ENCODE measurements around the gene DDX49. TPM values are rescaled to one million over a fixed set of nuclear protein-coding genes. Genes with fewer than 3 reads are reported as not detected.
A peak's percentile ranks its signal among the peaks of the same experiment; 100 is the strongest.

The DDX49 gene
- total RNA-seq, 1 donor from 2014 or later = 22.4 TPM

GRCh38 chr19:18932216-18932841 lies 12.8 kb downstream of the DDX49 start:
- H3K27ac ChIP-seq (replicated peaks) = no peak overlapping the region
- TF ChIP-seq, protein P1, sequence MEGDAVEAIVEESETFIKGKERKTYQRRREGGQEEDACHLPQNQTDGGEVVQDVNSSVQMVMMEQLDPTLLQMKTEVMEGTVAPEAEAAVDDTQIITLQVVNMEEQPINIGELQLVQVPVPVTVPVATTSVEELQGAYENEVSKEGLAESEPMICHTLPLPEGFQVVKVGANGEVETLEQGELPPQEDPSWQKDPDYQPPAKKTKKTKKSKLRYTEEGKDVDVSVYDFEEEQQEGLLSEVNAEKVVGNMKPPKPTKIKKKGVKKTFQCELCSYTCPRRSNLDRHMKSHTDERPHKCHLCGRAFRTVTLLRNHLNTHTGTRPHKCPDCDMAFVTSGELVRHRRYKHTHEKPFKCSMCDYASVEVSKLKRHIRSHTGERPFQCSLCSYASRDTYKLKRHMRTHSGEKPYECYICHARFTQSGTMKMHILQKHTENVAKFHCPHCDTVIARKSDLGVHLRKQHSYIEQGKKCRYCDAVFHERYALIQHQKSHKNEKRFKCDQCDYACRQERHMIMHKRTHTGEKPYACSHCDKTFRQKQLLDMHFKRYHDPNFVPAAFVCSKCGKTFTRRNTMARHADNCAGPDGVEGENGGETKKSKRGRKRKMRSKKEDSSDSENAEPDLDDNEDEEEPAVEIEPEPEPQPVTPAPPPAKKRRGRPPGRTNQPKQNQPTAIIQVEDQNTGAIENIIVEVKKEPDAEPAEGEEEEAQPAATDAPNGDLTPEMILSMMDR (IDR thresholded peaks at IDR 0.05; ENCODE audit: borderline replicate concordance) = no peak
- peaks cover 5% of the 10 kb centered on the region for H3K4me1 ChIP-seq
- no peaks in the 10 kb centered on the region for H3K27me3 ChIP-seq (ENCODE audit: low read depth)
- H3K36me3 ChIP-seq = peaks cover 54% of the 10 kb centered on the region
- H3K4me3 ChIP-seq = peak overlapping the region; percentile 20
- DNase-seq = peak; percentile 78
- H3K9me3 ChIP-seq (replicated peaks) = no peaks in the 10 kb centered on the region
- intact Hi-C loops (cut with micrococcal nuclease) = no loop called here

DNA sequence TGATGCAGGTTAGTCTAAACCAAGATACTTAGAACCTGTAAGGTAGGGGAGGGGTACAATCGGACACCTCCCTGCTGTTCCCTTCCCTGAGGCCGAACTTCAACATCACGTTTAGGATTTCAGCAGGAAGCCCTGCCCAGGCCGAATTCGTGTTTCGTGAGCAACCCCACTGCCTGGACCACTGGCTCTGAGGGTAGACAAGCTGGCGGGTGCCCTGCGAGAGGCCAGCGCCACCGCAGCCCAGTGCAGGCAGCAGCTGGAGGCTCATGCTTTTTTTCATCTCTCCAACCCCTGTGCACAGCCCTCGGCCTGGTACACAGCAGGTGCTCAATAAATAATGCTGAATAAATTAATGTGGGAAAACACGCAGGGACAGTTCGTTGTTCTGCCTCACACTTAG lies 13.8 kb downstream of the DDX49 start:
- Histone ChIP-seq H3K9me3 (replicated peaks) (no peaks in the 10 kb centered on the region), H3K36me3 (peaks cover 44% of the 10 kb centered on the region), H3K4me1 (peaks cover 5% of the 10 kb centered on the region), H3K27ac (replicated peaks) (no peak overlapping the region), H3K4me3 (no peak overlapping the region), H3K27me3 (ENCODE audit: low read depth) (no peaks in the 10 kb centered on the region)
- TF ChIP-seq, protein P1 (IDR thresholded peaks at IDR 0.05; ENCODE audit: borderline replicate concordance) = no peak
- intact Hi-C loops (cut with micrococcal nuclease) = no loop called here
- no peak for DNase-seq

DNA sequence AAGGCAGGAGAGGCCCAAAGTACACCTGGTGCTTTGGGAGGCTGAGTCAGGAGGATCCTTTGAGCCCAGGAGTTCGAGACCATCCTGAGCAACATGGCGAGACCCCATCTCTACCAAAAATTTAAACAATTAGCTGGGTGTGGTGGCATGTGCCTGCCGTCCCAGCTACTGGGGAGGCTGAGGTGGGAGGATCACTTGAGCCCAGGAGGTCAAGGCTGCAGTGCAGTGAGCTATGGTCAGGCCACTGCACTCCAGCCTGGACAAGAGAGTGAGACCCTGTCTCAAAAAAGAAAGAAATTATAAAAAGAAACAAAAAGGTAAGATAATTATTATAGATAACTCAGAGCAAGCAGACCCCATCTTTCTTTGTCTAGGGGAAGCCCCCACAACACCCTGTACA lies 19.6 kb downstream of the DDX49 start:
- H3K4me1 ChIP-seq = peaks cover 20% of the 10 kb centered on the region
- H3K27ac ChIP-seq (replicated peaks) = no peak overlapping the region
- H3K4me3 ChIP-seq = peak overlapping the region; percentile 78
- peaks cover 16% of the 10 kb centered on the region for H3K36me3 ChIP-seq
- H3K27me3 ChIP-seq (ENCODE audit: low read depth) = no peaks in the 10 kb centered on the region
- TF ChIP-seq, protein P1 (IDR thresholded peaks at IDR 0.05; ENCODE audit: borderline replicate concordance) = no peak
- no peaks in the 10 kb centered on the region for H3K9me3 ChIP-seq (replicated peaks)
- intact Hi-C loops (cut with micrococcal nuclease) = no loop called here
- no peak for DNase-seq

DNA sequence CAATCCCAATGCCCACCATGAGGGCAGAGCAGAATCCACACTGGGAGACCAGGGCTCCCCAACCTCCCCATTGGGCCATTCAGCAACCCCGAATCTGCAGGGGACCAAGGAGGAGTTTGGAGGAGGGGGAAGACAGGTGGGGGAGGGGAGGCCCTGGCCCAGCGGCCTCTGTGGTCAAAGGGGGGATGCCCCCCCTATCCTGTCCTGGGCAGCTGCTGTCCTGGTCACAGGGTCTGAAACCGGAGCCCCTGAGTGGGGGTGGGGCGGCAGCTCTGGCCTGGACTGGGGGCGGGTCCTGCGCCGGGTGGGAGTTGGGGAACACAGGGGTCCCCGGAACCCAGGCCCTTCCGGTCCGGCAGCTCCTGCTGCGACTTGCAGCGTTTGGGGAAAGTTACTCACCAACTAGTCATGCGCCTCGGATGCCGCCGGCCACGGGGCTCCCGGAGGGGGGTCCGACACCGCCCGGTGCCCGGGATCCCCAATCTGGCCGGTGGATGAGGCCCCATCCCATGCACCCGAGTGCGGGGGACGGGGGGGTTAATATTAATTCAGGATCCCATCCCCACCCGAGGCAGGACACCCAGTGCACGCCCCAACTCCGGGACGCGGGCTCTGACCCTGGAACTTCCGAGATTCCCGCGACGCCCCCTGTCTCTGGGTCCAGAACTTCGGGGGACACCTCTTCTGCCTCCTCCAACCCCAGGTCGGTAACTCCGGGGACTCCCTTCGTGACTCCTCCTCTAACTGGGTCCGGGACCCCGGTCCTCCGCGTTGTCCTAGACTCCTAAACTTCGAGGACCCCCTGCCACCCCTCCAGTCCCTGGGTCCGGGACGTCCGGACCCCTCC lies 20.6 kb downstream of the DDX49 start:
- DNase-seq = peak; percentile 46
- peaks cover 9% of the 10 kb centered on the region for H3K36me3 ChIP-seq
- intact Hi-C loops (cut with micrococcal nuclease) = no loop called here

More for the DNA sequence above, 20.6 kb downstream of the DDX49 start:
- H3K27me3 ChIP-seq (ENCODE audit: low read depth) = no peaks in the 10 kb centered on the region
- H3K4me3 ChIP-seq = peak overlapping the region; percentile 78
- H3K27ac ChIP-seq (replicated peaks) = peak overlapping the region; percentile 47
- TF ChIP-seq, protein P1 (IDR thresholded peaks at IDR 0.05; ENCODE audit: borderline replicate concordance) = no peak
- H3K9me3 ChIP-seq (replicated peaks) = no peaks in the 10 kb centered on the region
- peaks cover 20% of the 10 kb centered on the region for H3K4me1 ChIP-seq
